HuH-7 (cell line): Measurements from ENCODE around the gene CNOT4.
A peak's percentile ranks its signal among the peaks of the same experiment; 100 is the strongest.

Source experiments
- DNase-seq: peaks from one replicate; pipeline ENCODE4 v3.0.0; 2011; ENCODE audit warnings: low spot score

CNOT4 gene

DNA sequence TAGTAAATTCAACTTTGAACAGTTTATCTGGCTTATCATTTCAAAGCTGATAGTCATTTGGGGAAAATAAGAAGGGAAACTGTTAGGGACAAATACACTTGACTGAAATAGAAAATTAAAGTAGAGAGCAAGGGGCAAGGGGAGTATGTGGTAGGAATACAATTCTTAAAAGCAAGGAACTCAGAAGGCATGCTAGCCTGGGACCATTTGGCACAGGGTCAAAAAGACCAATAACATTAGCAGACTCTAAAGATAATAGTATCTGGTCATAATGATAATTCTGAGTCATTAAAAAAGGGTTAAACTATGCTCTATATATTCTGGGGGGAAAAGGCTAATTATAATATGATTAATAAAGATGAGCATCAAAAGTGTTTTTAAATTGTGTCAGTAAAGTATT, 112.2 kb downstream of the CNOT4 start:
- DNase-seq, result no peak

DNA sequence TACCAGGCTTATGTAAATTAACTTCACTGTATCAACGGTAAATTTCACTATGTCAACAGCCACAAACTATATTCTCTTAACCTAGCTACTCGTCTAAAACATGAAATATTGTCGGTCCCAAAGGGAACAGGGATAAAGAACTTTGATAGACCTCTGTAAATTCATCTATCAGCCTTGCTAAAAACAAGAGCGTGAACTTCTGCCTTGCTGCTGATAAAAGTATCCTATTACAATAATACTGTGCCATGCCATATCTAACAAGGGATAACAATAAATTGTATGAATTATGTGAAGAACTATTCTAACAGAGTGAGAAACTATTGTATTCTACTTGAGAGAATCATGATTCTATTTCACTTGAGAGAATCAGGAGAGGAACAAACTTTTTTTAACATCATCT, 117.2 kb downstream of the CNOT4 start:
- no peak for DNase-seq

DNA sequence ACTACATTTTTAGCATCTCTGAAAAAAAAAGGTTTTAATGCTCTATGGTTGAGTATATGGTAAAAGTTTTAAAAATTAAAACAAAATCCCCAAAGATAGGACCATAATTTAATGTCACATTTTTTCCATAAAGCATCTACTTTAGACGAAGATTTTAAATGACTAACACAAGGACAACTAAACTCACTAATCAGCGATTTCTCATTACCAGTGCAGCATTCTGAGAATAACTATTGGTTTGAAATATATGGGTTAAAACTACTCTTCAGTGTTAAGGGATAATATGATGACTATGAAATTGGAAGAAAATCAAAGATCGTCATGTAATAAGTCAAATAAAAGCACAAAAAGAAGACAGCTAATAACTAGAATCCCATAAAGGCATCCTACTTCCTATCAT, 118.4 kb downstream of the CNOT4 start:
- no peak for DNase-seq

DNA sequence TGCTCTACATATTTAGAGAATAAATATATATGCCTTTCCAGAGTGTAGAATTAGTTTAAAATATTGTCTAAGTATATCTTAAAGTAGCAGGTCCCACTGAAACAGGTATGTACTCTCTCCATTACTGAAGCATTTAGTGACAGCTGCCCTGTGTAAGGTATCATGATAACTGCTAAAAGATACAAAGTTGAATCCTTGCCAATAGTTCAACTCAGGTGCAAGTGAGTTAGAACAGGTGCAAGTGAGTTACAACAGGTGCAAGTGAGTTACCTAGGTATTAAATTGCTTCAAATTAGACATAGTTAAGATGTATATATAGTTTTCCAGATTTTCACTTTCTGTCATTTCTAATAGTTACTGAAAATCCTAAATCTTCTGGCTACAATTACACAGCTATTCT, 119.1 kb downstream of the CNOT4 start:
- no peak for DNase-seq

DNA sequence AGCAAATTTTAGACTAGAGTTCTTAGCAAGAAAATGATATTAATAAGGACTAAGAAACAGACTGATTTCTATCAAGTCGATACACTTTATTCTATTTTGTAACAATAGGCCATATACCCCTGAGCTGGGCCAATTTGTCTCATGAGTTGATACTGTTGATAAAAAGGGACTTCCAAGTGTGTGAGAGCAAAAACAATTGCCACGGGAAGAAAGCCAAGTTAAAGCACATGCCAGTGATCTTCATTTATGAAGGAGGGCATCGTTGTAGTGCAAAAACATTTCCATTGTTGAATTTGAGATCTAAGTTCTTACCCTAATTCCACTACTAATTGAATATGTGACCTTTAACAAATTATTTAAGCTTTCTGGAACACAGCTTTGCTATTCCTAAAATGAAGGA, 119.9 kb downstream of the CNOT4 start:
- DNase-seq, result no peak

DNA sequence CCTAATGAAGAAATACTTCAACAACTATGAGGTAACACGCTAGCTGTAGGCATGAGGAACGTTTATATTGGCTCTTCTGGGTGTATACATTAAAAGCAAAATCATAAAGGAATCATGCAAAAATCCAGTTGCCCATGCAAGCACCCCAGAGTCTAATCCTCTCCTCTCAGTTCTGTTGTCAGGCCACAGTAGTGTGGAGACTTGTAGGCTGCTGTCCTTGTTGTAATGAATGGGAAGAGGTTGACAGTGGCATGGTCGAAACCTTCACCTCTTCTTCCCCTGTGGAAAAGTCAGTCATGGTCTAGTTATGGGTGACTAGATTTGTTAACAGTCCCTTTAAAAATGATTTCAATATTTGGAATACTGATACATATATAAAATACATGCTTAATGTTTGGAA, 121.3 kb downstream of the CNOT4 start:
- DNase-seq, result no peak

DNA sequence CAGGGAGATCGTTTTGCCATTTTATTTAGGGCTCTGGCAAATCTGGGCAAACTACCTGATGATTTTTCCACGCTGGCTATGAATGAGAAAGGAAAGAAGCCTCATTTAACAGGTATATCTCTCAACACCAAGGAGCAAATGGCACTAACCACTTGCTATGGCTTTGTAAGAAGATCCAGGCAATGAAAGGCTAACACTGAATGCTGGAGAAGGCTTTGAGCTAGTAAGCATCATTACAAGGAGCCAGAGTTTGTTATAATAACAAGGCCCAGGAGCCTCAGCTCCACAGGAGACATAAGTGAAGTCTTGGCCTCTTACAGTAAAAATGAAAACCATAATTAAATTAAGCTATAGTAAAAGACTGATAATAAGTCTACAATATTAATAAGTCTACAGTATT, 123.1 kb downstream of the CNOT4 start:
- DNase-seq, result no peak

DNA sequence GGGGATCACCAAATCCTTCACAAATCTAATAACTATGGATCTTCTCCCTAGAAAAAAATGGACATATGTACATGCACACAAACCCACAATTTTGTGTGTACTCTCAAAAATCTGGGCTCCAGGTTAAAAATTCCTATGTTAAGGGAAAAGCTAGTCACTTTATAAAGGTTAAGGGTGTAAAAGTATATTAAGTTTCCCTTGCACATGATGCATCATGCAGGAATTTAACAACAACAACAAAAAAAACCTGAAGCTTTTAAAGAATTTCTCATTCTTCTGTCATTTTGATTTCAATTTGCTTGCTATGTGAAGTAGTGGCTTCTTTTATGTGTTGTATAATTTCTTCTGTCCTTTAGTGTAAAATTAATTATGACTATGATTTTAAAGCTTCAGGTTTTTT, 123.7 kb downstream of the CNOT4 start:
- DNase-seq, result no peak

DNA sequence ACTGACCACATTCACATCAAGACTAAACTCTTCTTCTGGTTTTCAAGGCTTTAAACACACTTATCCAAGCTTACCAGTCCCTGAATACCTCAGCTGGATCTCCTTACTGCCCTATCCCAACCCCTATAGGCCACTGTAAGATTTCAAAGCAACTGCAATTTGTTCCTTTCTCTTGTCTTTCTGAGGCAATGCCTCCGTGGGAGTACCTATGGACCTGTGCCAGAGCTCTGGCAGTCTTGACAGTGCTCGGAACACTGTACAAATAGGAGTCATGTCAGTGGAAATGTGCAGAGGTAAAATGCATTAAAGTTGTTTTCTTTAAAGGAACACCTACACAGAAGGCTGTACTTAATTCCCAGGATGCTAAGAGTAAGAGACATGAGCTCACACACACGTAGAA, 124.7 kb downstream of the CNOT4 start:
- DNase-seq, result no peak

DNA sequence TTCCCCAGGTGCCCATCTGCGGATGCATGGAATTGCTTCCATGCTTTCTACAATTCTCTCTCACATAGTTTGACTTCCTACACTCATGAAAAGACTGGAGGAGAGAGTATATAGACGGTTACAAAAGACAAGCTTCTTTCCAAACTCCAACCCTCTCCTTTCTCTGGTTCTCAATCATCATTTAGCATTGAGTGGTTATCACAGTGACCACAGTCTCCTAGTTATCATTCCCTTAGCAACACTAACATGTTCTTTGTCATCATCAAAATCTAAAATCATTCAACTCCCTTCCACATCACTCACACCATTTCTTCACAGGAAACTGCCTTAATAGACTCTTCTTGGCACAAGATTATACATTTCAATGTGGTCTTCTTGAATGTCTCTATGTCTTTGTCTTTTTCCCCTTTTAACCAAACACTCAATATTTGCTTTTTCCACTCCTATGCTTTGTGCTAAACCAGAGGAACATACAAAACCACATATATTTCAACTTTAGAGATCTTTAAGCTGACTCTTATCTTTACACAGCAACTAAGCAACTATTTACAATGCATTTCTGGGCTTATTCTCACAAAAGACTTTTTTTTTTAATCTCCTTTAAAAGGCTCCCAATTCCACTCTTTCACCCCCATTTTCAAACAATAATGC, 126.3 kb downstream of the CNOT4 start:
- DNase-seq, result no peak

DNA sequence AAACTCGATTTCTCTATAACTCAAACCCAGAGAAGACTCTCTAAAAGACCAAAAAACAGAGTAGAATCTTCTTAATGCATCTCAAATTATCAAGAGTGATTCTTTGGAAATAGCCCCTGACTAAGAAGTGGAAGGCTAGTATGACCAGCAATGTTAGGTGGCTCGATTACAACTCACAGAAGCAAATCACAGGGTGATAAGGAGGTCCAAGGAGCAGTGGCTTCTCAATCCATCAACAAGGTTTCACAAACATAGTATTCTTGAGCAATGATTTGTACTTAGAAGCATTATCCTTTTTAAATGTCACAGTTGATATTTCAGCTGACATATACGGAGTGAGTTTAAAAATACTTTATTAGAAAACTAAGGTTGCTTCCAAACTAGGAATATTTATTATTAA, 127.7 kb downstream of the CNOT4 start:
- DNase-seq, result no peak

DNA sequence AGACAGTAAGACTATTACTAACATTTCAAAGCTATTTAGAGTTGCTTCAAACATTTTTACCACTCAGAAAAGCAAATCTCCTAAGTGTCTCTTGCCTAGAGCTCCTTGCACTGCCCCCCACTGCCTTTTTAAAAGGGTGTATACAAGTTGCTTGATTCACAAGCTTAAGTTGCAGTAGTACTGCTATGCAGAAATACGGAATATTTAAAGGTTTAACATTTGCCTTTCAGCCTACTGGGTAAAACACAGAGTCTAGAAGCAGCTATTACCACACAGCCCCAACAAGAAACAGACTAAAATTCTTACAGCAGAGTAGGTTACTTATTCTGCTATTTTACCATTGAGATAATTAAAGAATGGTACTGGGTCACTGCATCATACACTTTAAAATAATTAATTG, 128.5 kb downstream of the CNOT4 start:
- DNase-seq, result no peak

DNA sequence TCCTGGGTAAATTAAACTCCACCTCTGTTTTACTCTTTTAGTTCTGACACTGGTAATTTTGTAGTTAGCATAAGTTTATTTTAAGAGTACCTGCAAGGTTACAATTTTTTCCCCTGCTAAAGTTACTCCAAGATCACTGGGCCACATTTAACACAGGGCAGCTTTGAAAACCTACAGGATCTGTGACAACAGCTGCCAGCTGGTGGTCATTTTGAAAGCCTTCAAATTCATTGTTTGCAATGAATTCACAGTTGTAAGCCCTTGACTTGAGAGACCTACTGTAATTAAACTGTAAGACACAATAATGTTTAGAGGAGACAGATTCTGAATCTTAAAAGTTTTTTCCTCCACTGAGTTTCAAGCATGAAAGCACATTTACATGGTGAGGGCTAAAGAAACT, 129.6 kb downstream of the CNOT4 start:
- DNase-seq, result no peak

DNA sequence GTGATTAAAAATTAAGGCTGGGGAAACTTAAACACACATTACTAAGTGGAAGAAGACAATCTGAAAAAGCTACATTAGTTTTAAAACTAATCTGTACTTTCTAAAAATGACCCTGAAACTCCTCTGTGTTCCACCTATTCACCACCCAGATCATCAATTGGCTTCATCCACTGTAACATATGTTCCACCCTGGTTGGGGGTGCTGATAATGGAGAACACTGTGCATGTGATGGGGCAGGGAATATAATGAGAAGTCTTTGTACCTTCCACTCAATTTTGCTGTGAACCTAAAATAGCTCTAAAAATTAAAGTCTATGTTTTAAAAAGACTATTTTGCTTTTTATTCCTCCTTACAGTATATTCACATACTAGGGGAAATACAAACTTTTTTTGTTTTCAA, 132.7 kb downstream of the CNOT4 start:
- no peak for DNase-seq

DNA sequence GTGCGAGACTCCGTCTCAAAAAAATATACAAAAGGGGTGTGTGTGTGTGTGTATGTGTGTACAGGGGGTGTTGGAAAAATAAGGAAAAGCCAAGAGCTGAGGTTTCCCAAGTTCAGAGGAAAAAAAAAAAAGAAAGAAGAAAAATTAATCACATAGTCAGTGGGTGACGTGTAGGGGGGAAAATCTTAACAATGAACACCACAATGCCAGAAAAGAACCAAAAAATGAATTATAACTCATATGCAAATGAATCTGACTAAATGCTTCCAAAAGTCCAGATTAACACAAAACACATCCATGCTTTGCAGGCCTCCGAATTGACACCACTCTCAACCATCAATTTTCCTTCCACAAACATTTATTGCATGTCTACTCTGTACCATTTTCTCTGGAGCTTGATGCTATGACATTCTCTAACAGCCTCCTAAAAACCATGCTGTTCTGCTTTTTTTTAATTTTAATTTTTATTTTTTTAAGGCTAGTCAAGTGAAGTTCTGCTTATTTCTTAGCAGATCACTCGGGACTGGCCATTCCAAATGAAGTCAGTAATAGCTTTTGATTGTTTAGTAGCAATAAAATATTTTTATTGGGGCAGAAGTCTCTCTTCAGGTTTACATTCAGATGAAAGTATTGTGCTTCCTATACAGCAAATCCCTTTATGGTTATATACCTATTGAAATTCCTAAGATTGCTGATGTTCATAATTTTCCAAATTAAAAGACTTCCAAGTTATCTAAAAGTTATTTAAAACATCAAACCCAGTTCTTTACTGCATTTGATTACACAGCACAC, 133.8 kb downstream of the CNOT4 start:
- no peak for DNase-seq

DNA sequence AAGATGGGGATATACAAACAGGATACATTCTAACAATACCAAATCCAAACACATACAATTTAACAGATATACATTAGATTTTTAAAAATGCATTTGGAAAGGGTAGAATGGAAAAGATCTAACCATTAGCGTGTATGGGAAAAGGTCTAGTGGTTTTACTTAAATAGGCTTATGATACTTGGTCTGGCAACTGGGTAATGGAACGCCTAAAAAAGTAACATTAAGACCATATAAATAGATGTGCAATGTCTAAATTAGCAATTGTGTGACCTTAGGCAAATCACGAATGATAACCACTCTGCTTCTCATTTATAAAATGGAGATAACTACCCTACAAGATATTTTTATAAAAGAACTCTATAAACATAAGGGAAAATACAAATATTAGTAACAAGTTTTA, 135.2 kb downstream of the CNOT4 start:
- DNase-seq, result no peak

DNA sequence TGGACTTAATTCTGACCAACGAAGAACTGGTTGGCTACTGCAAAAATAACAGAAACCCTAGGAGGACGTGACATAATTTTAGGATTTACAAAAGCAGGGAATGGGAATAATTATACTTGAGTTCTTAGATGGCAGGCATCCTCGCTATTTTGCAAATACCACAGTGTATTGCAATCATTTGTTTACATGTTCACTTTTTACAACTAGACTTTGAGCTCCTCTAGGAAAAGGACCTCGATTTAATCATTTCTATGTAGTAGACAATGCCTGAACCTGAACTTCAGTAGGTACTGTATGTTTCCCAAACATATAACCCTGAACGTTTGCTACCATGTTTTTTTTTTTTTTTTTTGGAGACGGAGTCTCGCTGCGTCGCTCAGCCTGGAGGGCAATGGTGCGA, 137.7 kb downstream of the CNOT4 start:
- peak; percentile 9 for DNase-seq

DNA sequence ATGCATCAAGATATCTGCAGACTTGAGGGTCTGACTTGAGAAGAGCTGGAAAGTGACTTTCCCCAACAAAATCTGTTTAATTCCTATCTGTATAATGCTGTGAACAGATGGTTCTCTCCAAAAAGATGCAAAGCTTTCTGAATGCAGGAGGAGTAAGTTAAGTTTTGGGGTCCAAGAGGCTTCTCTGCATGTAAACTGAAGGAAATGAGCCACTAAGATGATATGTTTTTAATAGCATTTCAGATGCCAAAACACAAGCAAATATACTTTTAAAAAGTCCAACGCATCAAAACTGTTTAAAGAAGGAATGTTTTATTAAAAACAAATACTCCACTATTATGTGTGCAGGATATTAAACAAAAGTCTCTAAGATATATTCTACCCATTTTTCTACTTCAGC, 139.2 kb downstream of the CNOT4 start:
- no peak for DNase-seq

DNA sequence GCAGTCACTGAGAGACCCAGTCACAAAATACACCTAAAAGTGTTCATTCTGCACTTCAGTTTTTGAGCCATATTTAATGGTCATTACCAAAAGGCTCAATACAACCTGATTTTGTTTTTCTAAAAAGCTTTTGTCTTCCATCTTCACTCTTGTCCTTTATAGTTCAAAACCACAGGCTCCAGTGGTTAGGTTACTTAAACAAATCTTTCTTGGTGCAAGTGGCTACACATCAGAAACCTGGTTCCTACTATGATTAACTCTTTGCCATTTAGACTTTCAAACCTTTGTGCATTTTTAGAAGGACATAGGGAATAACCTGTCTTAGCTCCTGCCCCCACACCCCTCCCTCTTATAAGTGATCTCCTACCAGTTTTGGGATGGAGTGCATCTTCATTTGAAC, 140.5 kb downstream of the CNOT4 start:
- DNase-seq, result no peak

DNA sequence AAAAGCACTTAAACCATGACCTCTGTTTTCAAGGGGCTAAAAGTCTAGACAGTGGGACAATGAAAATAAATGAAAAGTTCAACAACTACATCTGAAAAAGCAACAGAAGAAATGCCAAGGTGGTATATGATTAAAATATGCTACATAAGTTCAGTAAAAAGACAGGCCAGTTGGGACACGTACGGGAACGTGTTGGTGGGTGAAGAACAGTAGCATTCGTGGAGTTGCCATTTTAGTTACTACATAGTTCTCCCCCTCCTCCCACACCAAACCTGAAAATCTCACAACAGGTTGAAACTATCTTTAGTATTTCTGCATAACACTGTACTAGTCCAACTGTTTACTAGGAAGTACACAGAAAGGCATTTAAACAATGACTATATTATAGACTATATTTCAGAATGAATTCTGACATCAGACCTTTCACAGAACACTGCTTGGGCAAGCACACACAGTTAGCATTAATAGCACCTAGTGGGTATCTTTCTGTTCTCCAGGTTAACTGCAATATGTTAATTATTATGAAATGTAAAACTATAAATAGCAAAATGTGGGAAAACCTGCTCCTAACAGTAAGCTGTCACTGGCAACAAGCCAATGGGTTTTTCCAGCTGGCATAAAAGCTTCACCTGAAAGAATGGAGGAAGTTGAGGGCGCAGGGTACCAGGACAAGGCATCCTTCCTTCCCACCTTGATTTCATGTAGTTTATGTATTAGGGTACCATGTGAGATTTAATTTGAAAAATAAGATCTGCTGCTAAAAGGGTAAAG, 141.3 kb downstream of the CNOT4 start:
- no peak for DNase-seq

DNA sequence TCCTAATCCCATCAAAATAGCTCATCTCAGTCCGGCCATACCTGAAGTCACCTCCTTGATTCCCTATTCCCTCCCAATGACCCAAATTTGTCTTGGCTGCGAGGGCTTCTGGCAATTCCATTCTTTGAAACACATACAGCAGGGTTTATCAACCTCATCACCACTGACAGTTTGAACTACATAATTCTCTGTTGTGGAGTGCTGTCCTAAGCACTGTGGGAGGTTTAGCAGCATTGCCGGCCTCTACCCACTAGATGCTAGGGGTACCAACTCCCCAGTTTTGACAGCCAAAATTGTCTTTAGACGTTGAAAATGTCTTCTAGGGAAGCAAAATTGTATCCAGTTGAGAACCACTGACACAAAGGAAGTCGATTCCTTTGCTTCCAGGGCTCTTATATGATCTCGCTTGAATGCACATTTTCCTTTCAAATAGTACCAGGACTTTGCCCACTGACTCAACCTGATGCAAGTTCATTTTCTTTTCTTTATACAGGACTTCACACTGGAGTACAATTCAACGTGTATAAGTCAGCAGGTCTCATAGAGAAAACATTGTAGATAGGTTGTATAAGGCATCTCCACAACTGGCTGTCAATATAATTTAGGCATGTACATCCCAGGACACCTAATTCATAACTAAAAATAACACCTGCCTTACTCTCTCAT, 142.9 kb downstream of the CNOT4 start:
- DNase-seq, result no peak

DNA sequence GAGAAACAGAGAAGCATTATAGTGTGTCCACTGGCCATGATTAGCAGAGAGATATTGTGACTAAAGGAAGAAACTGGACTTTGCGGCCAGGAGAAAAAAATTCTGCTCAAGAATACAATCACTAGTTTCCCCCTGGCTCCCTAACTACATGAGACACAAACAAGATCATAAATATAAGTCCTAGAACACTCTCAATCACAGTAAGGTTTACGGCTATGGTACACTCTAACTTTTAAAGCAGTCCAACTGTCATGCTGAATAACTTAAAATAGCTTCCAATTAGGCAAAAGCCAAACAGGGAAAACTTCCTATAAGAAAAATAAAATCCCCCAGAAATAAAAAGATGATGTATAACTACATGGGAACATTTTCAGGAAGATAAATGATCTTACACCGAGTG, 144.2 kb downstream of the CNOT4 start:
- no peak for DNase-seq

DNA sequence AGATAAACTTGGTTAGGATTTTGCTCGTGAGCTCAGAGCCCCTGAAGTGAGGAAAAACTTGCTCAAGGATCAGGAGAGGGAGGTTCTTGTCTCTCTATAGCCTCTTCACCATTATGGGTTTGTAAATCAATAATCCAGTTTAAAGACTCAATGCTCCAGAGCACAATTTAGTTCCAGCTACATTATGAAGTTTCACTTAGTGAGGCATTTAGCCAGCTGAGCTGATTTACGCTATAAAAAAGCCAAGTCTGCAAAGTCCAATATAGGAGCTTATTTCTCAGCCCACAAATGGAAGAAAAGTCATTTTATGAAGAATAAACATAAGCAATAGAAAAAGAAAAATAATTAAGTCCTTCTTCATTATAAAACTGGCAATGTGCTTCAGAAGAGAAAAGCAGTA, 145.7 kb downstream of the CNOT4 start:
- no peak for DNase-seq
